Ishikawa (cell line): ENCODE data around the gene ROPN1L.

Experiments used
- CEBPB ChIP-seq: IDR thresholded peaks from 2 replicates; pipeline ENCODE4 v1.6.1; 2012
- RAD21 ChIP-seq: IDR thresholded peaks from 2 replicates; pipeline ENCODE4 v1.6.1; 2012; ENCODE audit warnings: low read depth
- REST ChIP-seq: IDR thresholded peaks from 2 replicates; pipeline ENCODE4 v1.6.1; 2012; ENCODE audit warnings: low read depth, mild to moderate bottlenecking
- TCF12 ChIP-seq: IDR thresholded peaks from 2 replicates; pipeline ENCODE4 v1.6.1; 2012; ENCODE audit warnings: low read depth

- TF ChIP-seq CEBPB (no peak), RAD21 (no peak), REST (no peak), TCF12 (no peak)
Measured at GRCh38 chr5:10434392-10434791, 7.3 kb upstream of the ROPN1L start.
